ENCODE measurements around the gene MAMSTR. TPM values are rescaled to one million over a fixed set of nuclear protein-coding genes. Genes with fewer than 3 reads are reported as not detected.

The MAMSTR gene
- total and polyA plus RNA-seq, 2 donors (not counting 1 experiment from before 2014, with no cell fraction given), result 0.84 to 0.99 TPM

DNA sequence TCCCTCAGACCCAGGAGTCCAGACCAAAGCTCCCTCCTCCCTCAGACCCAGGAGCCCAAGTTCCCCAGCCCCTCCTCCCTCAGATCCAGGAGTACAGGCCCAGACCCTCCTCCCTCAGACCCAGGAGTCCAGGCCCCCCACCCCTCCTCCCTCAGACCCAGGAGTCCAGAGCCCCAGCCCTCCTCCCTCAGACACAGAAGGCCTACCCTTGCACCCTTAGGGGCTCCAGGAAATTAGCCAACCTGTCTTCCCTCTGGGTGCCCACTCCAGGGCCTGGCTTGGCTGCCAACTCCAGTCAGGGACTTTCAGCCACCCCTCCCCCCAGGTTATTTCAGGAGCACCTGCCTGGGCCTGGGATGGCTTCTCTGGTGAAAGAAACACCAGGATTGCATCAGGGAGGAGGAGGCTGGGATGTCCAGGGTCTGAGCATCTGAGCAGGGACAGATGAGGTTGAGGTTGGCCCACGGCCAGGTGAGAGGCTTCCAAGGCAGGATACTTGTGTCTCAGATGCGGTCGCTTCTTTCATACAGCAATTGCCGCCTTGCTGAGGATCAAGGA is 35.6 kb upstream of the MAMSTR start, which contains the start of gene FGF21:
Gene FGF21 (plus strand): TSS at position 441 of the 558 bp plus-strand sequence. CDS start 713 bp downstream, outside the sequence.
- H4K20me1 ChIP-seq (ENCODE audit: control insufficient read depth, extremely low read depth, insufficient read depth, low read length), result no peaks in the 10 kb centered on the region
- peaks cover 3% of the 10 kb centered on the region for H3K4me1 ChIP-seq (ENCODE audit: control insufficient read depth, extremely low read depth, insufficient read depth, low read length)
- no peak within 1 kb of the TSS for H3K4me2 ChIP-seq (ENCODE audit: extremely low read depth, insufficient read depth, low read length)
- no peak for TF ChIP-seq EZH2 (IDR thresholded peaks at IDR 0.05; ENCODE audit: low read length, missing control alignments)
- TF ChIP-seq, protein P1, sequence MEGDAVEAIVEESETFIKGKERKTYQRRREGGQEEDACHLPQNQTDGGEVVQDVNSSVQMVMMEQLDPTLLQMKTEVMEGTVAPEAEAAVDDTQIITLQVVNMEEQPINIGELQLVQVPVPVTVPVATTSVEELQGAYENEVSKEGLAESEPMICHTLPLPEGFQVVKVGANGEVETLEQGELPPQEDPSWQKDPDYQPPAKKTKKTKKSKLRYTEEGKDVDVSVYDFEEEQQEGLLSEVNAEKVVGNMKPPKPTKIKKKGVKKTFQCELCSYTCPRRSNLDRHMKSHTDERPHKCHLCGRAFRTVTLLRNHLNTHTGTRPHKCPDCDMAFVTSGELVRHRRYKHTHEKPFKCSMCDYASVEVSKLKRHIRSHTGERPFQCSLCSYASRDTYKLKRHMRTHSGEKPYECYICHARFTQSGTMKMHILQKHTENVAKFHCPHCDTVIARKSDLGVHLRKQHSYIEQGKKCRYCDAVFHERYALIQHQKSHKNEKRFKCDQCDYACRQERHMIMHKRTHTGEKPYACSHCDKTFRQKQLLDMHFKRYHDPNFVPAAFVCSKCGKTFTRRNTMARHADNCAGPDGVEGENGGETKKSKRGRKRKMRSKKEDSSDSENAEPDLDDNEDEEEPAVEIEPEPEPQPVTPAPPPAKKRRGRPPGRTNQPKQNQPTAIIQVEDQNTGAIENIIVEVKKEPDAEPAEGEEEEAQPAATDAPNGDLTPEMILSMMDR (conservative IDR thresholded peaks at IDR 0.05 in 1 of 2, IDR thresholded peaks at IDR 0.05 in 1 of 2; ENCODE audit: low read depth in 1 of 2, low read length in 2 of 2), result no peak
- H3K79me2 ChIP-seq (ENCODE audit: control insufficient read depth, insufficient read depth, low read length), result no peaks in the 10 kb centered on the region
- H3K27ac ChIP-seq (ENCODE audit: insufficient read depth, low read length), result no peak within 1 kb of the TSS
- H3K9me3 ChIP-seq (ENCODE audit: control insufficient read depth, insufficient read depth, low read depth, low read length), result no peaks in the 10 kb centered on the region
- H2AFZ ChIP-seq (ENCODE audit: low read length), result no peak within 1 kb of the TSS
- no peaks in the 10 kb centered on the region for H3K36me3 ChIP-seq (ENCODE audit: control insufficient read depth, insufficient read depth, low read length)
- H3K4me3 ChIP-seq (replicated peaks in 1 of 4; ENCODE audit: control extremely low read depth in 1 of 4, insufficient read depth in 1 of 4, low read depth in 3 of 4, low read length in 4 of 4), result no peak within 1 kb of the TSS
- no peak for DNase-seq (ENCODE audit: low read depth in 2 of 2)
- H3K27me3 ChIP-seq (ENCODE audit: control insufficient read depth, insufficient read depth, low read length), result peaks cover 18% of the 10 kb centered on the region
- no peak within 1 kb of the TSS for H3K9ac ChIP-seq (ENCODE audit: insufficient read depth, low read length)

GRCh38 chr19:48752496-48753365 is 33.2 kb upstream of the MAMSTR start, which contains the start of gene FUT1:
FUT1 (minus strand) TSS chr19:48752641; CDS start chr19:48751281, 1,360 bp downstream.
- no peaks in the 10 kb centered on the region for H3K36me3 ChIP-seq (ENCODE audit: control insufficient read depth, insufficient read depth, low read length)
- H2AFZ ChIP-seq (ENCODE audit: low read length), result no peak within 1 kb of the TSS
- H3K79me2 ChIP-seq (ENCODE audit: control insufficient read depth, insufficient read depth, low read length), result no peaks in the 10 kb centered on the region
- peak within 1 kb of the TSS in 3 of 4 experiments; percentile 4 to 37 (median 4) for H3K4me3 ChIP-seq (replicated peaks in 1 of 4; ENCODE audit: control extremely low read depth in 1 of 4, insufficient read depth in 1 of 4, low read depth in 3 of 4, low read length in 4 of 4)
- H3K27ac ChIP-seq (ENCODE audit: insufficient read depth, low read length), result no peak within 1 kb of the TSS
- H3K9ac ChIP-seq (ENCODE audit: insufficient read depth, low read length), result no peak within 1 kb of the TSS
- TF ChIP-seq, protein P1 (conservative IDR thresholded peaks at IDR 0.05 in 1 of 2, IDR thresholded peaks at IDR 0.05 in 1 of 2; ENCODE audit: low read depth in 1 of 2, low read length in 2 of 2), result no peak
- peak; percentile 59 for TF ChIP-seq EZH2 (IDR thresholded peaks at IDR 0.05; ENCODE audit: low read length, missing control alignments)
- peaks cover 22% of the 10 kb centered on the region for H3K27me3 ChIP-seq (ENCODE audit: control insufficient read depth, insufficient read depth, low read length)
- DNase-seq (ENCODE audit: low read depth in 2 of 2), result peak in 1 of 2 donors; percentile 40
- no peaks in the 10 kb centered on the region for H3K9me3 ChIP-seq (ENCODE audit: control insufficient read depth, insufficient read depth, low read depth, low read length)
- H3K4me1 ChIP-seq (ENCODE audit: control insufficient read depth, extremely low read depth, insufficient read depth, low read length), result peaks cover 3% of the 10 kb centered on the region
- H4K20me1 ChIP-seq (ENCODE audit: control insufficient read depth, extremely low read depth, insufficient read depth, low read length), result no peaks in the 10 kb centered on the region
- peak within 1 kb of the TSS; percentile 48 for H3K4me2 ChIP-seq (ENCODE audit: extremely low read depth, insufficient read depth, low read length)

GRCh38 chr19:48751845-48752495 is 32.4 kb upstream of the MAMSTR start:
- Histone ChIP-seq H3K4me3 (replicated peaks in 1 of 4; ENCODE audit: control extremely low read depth in 1 of 4, insufficient read depth in 1 of 4, low read depth in 3 of 4, low read length in 4 of 4) (peak overlapping the region in 3 of 4 experiments; percentile 4 to 37 (median 4)), H3K27me3 (ENCODE audit: control insufficient read depth, insufficient read depth, low read length) (peaks cover 22% of the 10 kb centered on the region), H3K27ac (ENCODE audit: insufficient read depth, low read length) (no peak overlapping the region), H2AFZ (ENCODE audit: low read length) (no peak overlapping the region), H3K36me3 (ENCODE audit: control insufficient read depth, insufficient read depth, low read length) (no peaks in the 10 kb centered on the region), H3K4me1 (ENCODE audit: control insufficient read depth, extremely low read depth, insufficient read depth, low read length) (peaks cover 3% of the 10 kb centered on the region), H3K79me2 (ENCODE audit: control insufficient read depth, insufficient read depth, low read length) (no peaks in the 10 kb centered on the region), H3K4me2 (ENCODE audit: extremely low read depth, insufficient read depth, low read length) (peak overlapping the region; percentile 48), H3K9ac (ENCODE audit: insufficient read depth, low read length) (no peak overlapping the region), H3K9me3 (ENCODE audit: control insufficient read depth, insufficient read depth, low read depth, low read length) (no peaks in the 10 kb centered on the region), H4K20me1 (ENCODE audit: control insufficient read depth, extremely low read depth, insufficient read depth, low read length) (no peaks in the 10 kb centered on the region)
- no peak for DNase-seq (ENCODE audit: low read depth in 2 of 2)
- TF ChIP-seq, protein P1 (conservative IDR thresholded peaks at IDR 0.05 in 1 of 2, IDR thresholded peaks at IDR 0.05 in 1 of 2; ENCODE audit: low read depth in 1 of 2, low read length in 2 of 2), result no peak
- no peak for TF ChIP-seq EZH2 (IDR thresholded peaks at IDR 0.05; ENCODE audit: low read length, missing control alignments)

Data from fibroblast of lung (primary cell).